GM23248 (cell line): ENCODE data around the gene ADAMTS6.

Experiments used
- EZH2 ChIP-seq: fragments of 200-600 bp; sonication (generic); IDR thresholded peaks from 2 replicates; pipeline ENCODE4 v1.6.1; 2018; ENCODE audit warnings: antibody characterized with exemption, mild to moderate bottlenecking; ENCODE audit not compliant: insufficient read depth, poor library complexity, severe bottlenecking
- EZH2phosphoT487 ChIP-seq: fragments of 200-600 bp; sonication (generic); IDR thresholded peaks from 2 replicates; pipeline ENCODE4 v1.6.1; 2018; ENCODE audit warnings: antibody characterized with exemption, moderate library complexity, mild to moderate bottlenecking, low read depth; ENCODE audit not compliant: insufficient read depth

GRCh38 chr5:65185468-65185867, 296.3 kb downstream of the ADAMTS6 start:
- TF ChIP-seq EZH2, result no peak
- TF ChIP-seq EZH2phosphoT487, result no peak
